ENCODE results near the gene DMD. TPM values are rescaled to one million over a fixed set of nuclear protein-coding genes. Genes with fewer than 3 reads are reported as not detected.

Gene DMD
- total and polyA plus RNA-seq, 2 of the 8 experiments (the other 6 are each of a cell fraction or from before 2014, with no cell fraction given) = 4.8 to 7.4 TPM

DNA sequence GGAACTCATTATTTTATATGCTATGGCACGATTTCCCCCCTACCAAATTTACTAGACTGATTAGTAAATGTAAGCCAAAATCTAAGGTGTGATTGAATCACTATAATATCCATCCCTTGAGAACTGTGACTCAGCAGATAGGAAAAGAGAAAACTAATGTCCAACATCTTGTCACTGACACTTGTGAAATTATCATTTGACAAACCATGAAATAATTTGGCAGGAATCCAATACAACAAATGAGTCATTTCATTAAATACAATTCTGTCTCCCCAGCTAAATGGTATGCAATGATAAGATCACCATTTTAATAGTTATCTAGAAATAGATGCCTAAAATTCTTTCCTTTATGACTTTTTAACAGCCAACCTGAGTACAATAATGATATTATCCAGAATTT is 462.3 kb downstream of the DMD start:
- Histone ChIP-seq H4K20me1 (replicated peaks in 1 of 2; ENCODE audit: control insufficient read depth in 1 of 2, insufficient read depth in 2 of 2, low read length in 2 of 2) (no peaks in the 10 kb centered on the region), H3K9me3 (ENCODE audit: insufficient read depth in 2 of 2, low read depth in 1 of 2, low read length in 1 of 2) (no peaks in the 10 kb centered on the region), H3K23me2 (ENCODE audit: low read depth, low read length) (no peaks in the 10 kb centered on the region), H3K56ac (replicated peaks; ENCODE audit: insufficient read length, low read depth, low read length) (no peak overlapping the region), H3K23ac (ENCODE audit: insufficient read length) (no peak overlapping the region), H2BK12ac (ENCODE audit: low read depth, low read length) (no peak overlapping the region), H3K14ac (ENCODE audit: insufficient read length) (no peak overlapping the region), H3K9ac (replicated peaks in 1 of 4; ENCODE audit: extremely low read depth in 1 of 4, low read depth in 3 of 4, low read length in 3 of 4) (no peak overlapping the region), H2BK120ac (replicated peaks; ENCODE audit: low read depth, low read length) (no peak overlapping the region), H4K5ac (ENCODE audit: insufficient read length, low read depth, low read length) (no peak overlapping the region), H3K36me3 (ENCODE audit: control insufficient read depth in 2 of 4, insufficient read depth in 4 of 4, low read length in 3 of 4) (no peaks in the 10 kb centered on the region), H2AFZ (ENCODE audit: low read length) (no peak overlapping the region), H3K27ac (ENCODE audit: low read depth, low read length) (no peak overlapping the region), H2BK15ac (ENCODE audit: low read length) (no peak overlapping the region), H3K4me2 (ENCODE audit: insufficient read depth in 1 of 2, low read depth in 2 of 2, low read length in 2 of 2) (no peak overlapping the region), H4K8ac (ENCODE audit: extremely low read depth, insufficient read depth, low read length) (no peak overlapping the region), H3K4me3 (ENCODE audit: extremely low read depth in 1 of 4, insufficient read depth in 2 of 4, low read depth in 3 of 4, low read length in 4 of 4) (no peak overlapping the region), H3K18ac (ENCODE audit: extremely low read depth, low read length) (no peak overlapping the region), H3K4ac (replicated peaks; ENCODE audit: insufficient read length, low read depth, low read length) (no peak overlapping the region), H4K91ac (replicated peaks; ENCODE audit: insufficient read length, low read length) (no peak overlapping the region), H3K27me3 (replicated peaks in 1 of 4; ENCODE audit: control insufficient read depth in 3 of 4, extremely low read depth in 1 of 4, insufficient read depth in 3 of 4, low read length in 3 of 4) (no peaks in the 10 kb centered on the region), H2BK20ac (ENCODE audit: low read length) (no peak overlapping the region), H2AK5ac (ENCODE audit: low read depth, low read length) (no peak overlapping the region), H3K4me1 (replicated peaks in 1 of 4; ENCODE audit: control insufficient read depth in 3 of 4, insufficient read depth in 4 of 4, low read length in 3 of 4) (no peaks in the 10 kb centered on the region), H3K79me2 (ENCODE audit: control insufficient read depth in 1 of 2, insufficient read depth in 2 of 2, low read length in 2 of 2) (no peaks in the 10 kb centered on the region), H2BK5ac (ENCODE audit: low read depth, low read length) (no peak overlapping the region), H3K79me1 (ENCODE audit: low read depth, low read length) (no peaks in the 10 kb centered on the region)
- TF ChIP-seq KDM5A (IDR thresholded peaks at IDR 0.05; ENCODE audit: low read length) = no peak
- no peak for TF ChIP-seq POU5F1 (IDR thresholded peaks at IDR 0.05; ENCODE audit: low read depth, low read length)
- no peak for TF ChIP-seq ASH2L (IDR thresholded peaks at IDR 0.05; ENCODE audit: low read length)
- TF ChIP-seq TAF7 (optimal IDR thresholded peaks at IDR 0.05; ENCODE audit: borderline replicate concordance, low read depth, low read length) = no peak
- no peak for TF ChIP-seq E2F6 (IDR thresholded peaks at IDR 0.05)
- TF ChIP-seq RAD21 (IDR thresholded peaks at IDR 0.05 in 1 of 2, conservative IDR thresholded peaks at IDR 0.05 in 1 of 2; ENCODE audit: low read depth in 2 of 2, low read length in 2 of 2) = no peak
- TF ChIP-seq KDM4A (IDR thresholded peaks at IDR 0.05; ENCODE audit: low read depth, low read length, severe bottlenecking) = no peak
- DNase-seq (ENCODE audit: low read depth in 1 of 2, low spot score in 2 of 2) = no peak
- FAIRE-seq = no peak
- ChIA-PET POLR2A (ENCODE audit: partially characterized antibody) (interaction anchor here (0.6 kb wide), 1 partner anchor 573 kb away, joined by 3 read pairs; no protein-coding TSS in a partner anchor), CTCF (ENCODE audit: partially characterized antibody) (interaction anchor here (1.0 kb wide), 1 partner anchor 8 kb away, joined by 3 read pairs; no protein-coding TSS in a partner anchor)
- 88% methylated on average over 1 of the region's 1 CpG; no CpG with 5 or more reads in 1 of the 2 experiments for whole genome bisulfite sequencing, 2 experiments (ENCODE audit: extremely low coverage in 1 of 2, insufficient coverage in 1 of 2, insufficient read length in 1 of 2, insufficient replicate concordance in 2 of 2, low coverage in 1 of 2, low lambda C conversion rate in 2 of 2, missing lambda C conversion rate in 1 of 2)

Measured in H1 (cell line).